SK-N-SH treated with all-trans-retinoic acid at 6 μM for 48 hours (cell line): ENCODE measurements around the gene FIBP.

Experiments used
- ATAC-seq: fragments of 200-7000 bp; cut with Tn5 transposase; 3 replicates; pipeline ENCODE4 v1.9.1; 2020; ENCODE audit warnings: mild to moderate bottlenecking, moderate library complexity
- ARNTL ChIP-seq: fragments of 450-650 bp; formaldehyde crosslinking; IDR thresholded peaks from 2 replicates; pipeline ENCODE4 v1.5.0; 2020; ENCODE audit warnings: low read depth, mild to moderate bottlenecking, moderate library complexity, borderline replicate concordance
- BACH2 ChIP-seq: fragments of 250-450 bp; sonication (Bioruptor Pico); IDR thresholded peaks from 2 replicates; pipeline ENCODE4 v1.9.0; 2021; ENCODE audit warnings: mild to moderate bottlenecking, borderline replicate concordance
- CSDC2 ChIP-seq: fragments of 250-450 bp; sonication (Bioruptor Pico); IDR thresholded peaks from 2 replicates; pipeline ENCODE4 v1.5.0; 2020; ENCODE audit warnings: mild to moderate bottlenecking, moderate library complexity
- ESRRG ChIP-seq: fragments of 250-450 bp; sonication (Bioruptor Pico); IDR thresholded peaks from 2 replicates; pipeline ENCODE4 v1.6.1; 2021; ENCODE audit warnings: mild to moderate bottlenecking
- GLIS3 ChIP-seq: fragments of 250-450 bp; sonication (Bioruptor Pico); IDR thresholded peaks from 2 replicates; pipeline ENCODE4 v1.5.0; 2020; ENCODE audit warnings: mild to moderate bottlenecking, moderate library complexity
- ISL1 ChIP-seq: fragments of 250-450 bp; sonication (Bioruptor Pico); IDR thresholded peaks from 2 replicates; pipeline ENCODE4 v2.1.2; 2022; ENCODE audit warnings: mild to moderate bottlenecking, moderate library complexity
- OSR1 ChIP-seq: fragments of 250-450 bp; sonication (Bioruptor Pico); IDR thresholded peaks from 2 replicates; pipeline ENCODE4 v1.8.0; 2022; ENCODE audit warnings: moderate library complexity, mild to moderate bottlenecking, inconsistent platforms
- PATZ1 ChIP-seq: fragments of 250-450 bp; sonication (Bioruptor Pico); IDR thresholded peaks from 2 replicates; pipeline ENCODE4 v1.8.0; 2020; ENCODE audit warnings: mild to moderate bottlenecking, moderate library complexity, borderline replicate concordance
- POU6F1 ChIP-seq: fragments of 250-450 bp; sonication (Bioruptor Pico); IDR thresholded peaks from 2 replicates; pipeline ENCODE4 v1.8.0; 2021; ENCODE audit warnings: low read depth, mild to moderate bottlenecking, moderate library complexity, borderline replicate concordance
- PPARA ChIP-seq: fragments of 250-450 bp; sonication (Bioruptor Pico); IDR thresholded peaks from 2 replicates; pipeline ENCODE4 v1.5.0; 2020; ENCODE audit warnings: mild to moderate bottlenecking, borderline replicate concordance
- SNAI2 ChIP-seq: fragments of 250-450 bp; sonication (Bioruptor Pico); IDR thresholded peaks from 2 replicates; pipeline ENCODE4 v1.5.0; 2020; ENCODE audit warnings: mild to moderate bottlenecking, moderate library complexity
- TCF4 ChIP-seq: fragments of 250-450 bp; sonication (Bioruptor Pico); IDR thresholded peaks from 2 replicates; pipeline ENCODE4 v1.8.0; 2021; ENCODE audit warnings: mild to moderate bottlenecking, moderate library complexity, borderline replicate concordance
- TOX ChIP-seq: fragments of 250-450 bp; sonication (Bioruptor Pico); IDR thresholded peaks from 2 replicates; pipeline ENCODE4 v1.8.0; 2021; ENCODE audit warnings: mild to moderate bottlenecking, moderate library complexity, borderline replicate concordance
- ZC3H10 ChIP-seq: fragments of 250-450 bp; sonication (Bioruptor Pico); IDR thresholded peaks from 2 replicates; pipeline ENCODE4 v1.5.1; 2021; ENCODE audit warnings: mild to moderate bottlenecking, moderate library complexity
- ZFP3 ChIP-seq: fragments of 250-450 bp; sonication (Bioruptor Pico); IDR thresholded peaks from 2 replicates; pipeline ENCODE4 v1.5.0; 2020; ENCODE audit warnings: mild to moderate bottlenecking, moderate library complexity
- ZFP30 ChIP-seq: fragments of 450-650 bp; formaldehyde crosslinking; IDR thresholded peaks from 2 replicates; pipeline ENCODE4 v1.5.0; 2022; ENCODE audit warnings: mild to moderate bottlenecking, moderate library complexity
- ZNF565 ChIP-seq: fragments of 450-650 bp; formaldehyde crosslinking; conservative IDR thresholded peaks from 2 replicates; pipeline ENCODE4 v1.5.0; 2020; ENCODE audit warnings: low read depth, mild to moderate bottlenecking, moderate library complexity
- ZNF70 ChIP-seq: fragments of 450-650 bp; formaldehyde crosslinking; IDR thresholded peaks from 2 replicates; pipeline ENCODE4 v1.5.0; 2020; ENCODE audit warnings: mild to moderate bottlenecking, moderate library complexity
- ZNF8 ChIP-seq: fragments of 450-650 bp; formaldehyde crosslinking; IDR thresholded peaks from 2 replicates; pipeline ENCODE4 v1.5.0; 2020; ENCODE audit warnings: mild to moderate bottlenecking, moderate library complexity
- TF ChIP-seq, protein P1 (sequence below): fragments of 250-450 bp; sonication (Bioruptor Pico); IDR thresholded peaks from 2 replicates; pipeline ENCODE4 v1.5.1; 2020; ENCODE audit warnings: low read depth, mild to moderate bottlenecking, moderate library complexity
- TF ChIP-seq, protein P2 (sequence below): fragments of 250-450 bp; sonication (Bioruptor Pico); IDR thresholded peaks from 2 replicates; pipeline ENCODE4 v1.5.1; 2021; ENCODE audit warnings: mild to moderate bottlenecking, moderate library complexity

FIBP gene

DNA sequence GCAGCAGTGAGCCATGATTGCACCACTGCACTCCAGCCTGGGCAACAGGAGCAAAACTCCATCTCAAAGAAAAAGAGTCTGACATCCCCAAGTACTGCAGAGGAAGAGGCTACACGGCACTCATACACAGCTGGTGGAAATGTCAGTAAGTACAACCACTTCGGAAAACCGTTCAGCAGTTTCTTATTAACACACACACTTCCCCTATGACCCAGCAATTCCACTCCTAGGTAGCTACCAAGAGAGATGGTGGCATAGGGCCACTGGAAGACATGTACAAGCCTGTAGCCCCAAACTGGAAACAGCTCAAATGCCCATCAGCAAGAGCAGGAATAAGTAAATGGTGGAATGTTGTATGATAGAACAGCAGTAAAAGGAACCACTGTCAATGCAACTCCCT is 34.3 kb upstream of the FIBP start:
- no peak for TF ChIP-seq TCF4 (CRISPR knock-in tag)
- TF ChIP-seq PPARA (CRISPR knock-in tag), result no peak
- no peak for TF ChIP-seq SNAI2 (CRISPR knock-in tag)
- no peak for TF ChIP-seq ISL1 (CRISPR knock-in tag)
- no peak for TF ChIP-seq GLIS3 (CRISPR knock-in tag)
- TF ChIP-seq CSDC2 (CRISPR knock-in tag), result no peak
- TF ChIP-seq ZNF8 (CRISPR knock-in tag), result no peak
- TF ChIP-seq ARNTL, result no peak
- no peak for TF ChIP-seq OSR1 (CRISPR knock-in tag)
- TF ChIP-seq, protein P1, sequence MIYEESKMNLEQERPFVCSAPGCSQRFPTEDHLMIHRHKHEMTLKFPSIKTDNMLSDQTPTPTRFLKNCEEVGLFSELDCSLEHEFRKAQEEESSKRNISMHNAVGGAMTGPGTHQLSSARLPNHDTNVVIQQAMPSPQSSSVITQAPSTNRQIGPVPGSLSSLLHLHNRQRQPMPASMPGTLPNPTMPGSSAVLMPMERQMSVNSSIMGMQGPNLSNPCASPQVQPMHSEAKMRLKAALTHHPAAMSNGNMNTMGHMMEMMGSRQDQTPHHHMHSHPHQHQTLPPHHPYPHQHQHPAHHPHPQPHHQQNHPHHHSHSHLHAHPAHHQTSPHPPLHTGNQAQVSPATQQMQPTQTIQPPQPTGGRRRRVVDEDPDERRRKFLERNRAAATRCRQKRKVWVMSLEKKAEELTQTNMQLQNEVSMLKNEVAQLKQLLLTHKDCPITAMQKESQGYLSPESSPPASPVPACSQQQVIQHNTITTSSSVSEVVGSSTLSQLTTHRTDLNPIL (CRISPR knock-in tag), result no peak
- no peak for TF ChIP-seq POU6F1
- TF ChIP-seq BACH2, result no peak
- TF ChIP-seq ESRRG (CRISPR knock-in tag), result no peak
- no peak for TF ChIP-seq ZFP3 (CRISPR knock-in tag)
- TF ChIP-seq, protein P2, sequence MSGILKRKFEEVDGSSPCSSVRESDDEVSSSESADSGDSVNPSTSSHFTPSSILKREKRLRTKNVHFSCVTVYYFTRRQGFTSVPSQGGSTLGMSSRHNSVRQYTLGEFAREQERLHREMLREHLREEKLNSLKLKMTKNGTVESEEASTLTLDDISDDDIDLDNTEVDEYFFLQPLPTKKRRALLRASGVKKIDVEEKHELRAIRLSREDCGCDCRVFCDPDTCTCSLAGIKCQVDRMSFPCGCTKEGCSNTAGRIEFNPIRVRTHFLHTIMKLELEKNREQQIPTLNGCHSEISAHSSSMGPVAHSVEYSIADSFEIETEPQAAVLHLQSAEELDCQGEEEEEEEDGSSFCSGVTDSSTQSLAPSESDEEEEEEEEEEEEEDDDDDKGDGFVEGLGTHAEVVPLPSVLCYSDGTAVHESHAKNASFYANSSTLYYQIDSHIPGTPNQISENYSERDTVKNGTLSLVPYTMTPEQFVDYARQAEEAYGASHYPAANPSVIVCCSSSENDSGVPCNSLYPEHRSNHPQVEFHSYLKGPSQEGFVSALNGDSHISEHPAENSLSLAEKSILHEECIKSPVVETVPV (CRISPR knock-in tag), result no peak
- TF ChIP-seq ZFP30 (CRISPR knock-in tag), result no peak
- TF ChIP-seq TOX (CRISPR knock-in tag), result no peak
- TF ChIP-seq PATZ1 (CRISPR knock-in tag), result no peak
- TF ChIP-seq ZC3H10 (CRISPR knock-in tag), result no peak
- TF ChIP-seq, all 23 proteins: peak for 0
- ATAC-seq, result no peak

DNA sequence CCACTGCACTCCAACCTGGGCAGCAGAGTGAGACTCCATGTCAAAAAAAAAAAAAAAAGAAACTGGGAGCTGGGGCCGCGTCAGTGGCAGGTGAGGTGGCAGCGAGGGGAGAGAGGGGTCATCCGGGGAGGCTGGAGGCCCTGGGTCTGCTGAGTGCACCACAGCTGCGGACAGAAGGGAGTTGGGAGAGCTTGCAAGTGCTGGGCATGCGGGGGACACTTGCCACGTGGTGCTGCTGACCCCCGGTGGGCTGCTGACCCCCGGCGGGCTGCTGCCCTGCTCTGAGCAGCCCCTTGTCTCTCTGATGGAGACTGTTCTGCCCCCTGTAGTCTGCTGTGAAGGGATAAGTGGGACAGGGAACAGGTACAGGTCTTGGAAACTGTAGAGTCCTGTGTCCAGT is 33.6 kb upstream of the FIBP start:
- ATAC-seq, result no peak
- TF ChIP-seq OSR1 (CRISPR knock-in tag) (no peak), TCF4 (CRISPR knock-in tag) (no peak), SNAI2 (CRISPR knock-in tag) (no peak), TOX (CRISPR knock-in tag) (no peak), BACH2 (no peak), ZNF8 (CRISPR knock-in tag) (no peak), GLIS3 (CRISPR knock-in tag) (no peak), ARNTL (no peak), ESRRG (CRISPR knock-in tag) (no peak), ZNF565 (CRISPR knock-in tag) (no peak)
- TF ChIP-seq, protein P2 (CRISPR knock-in tag), result no peak
- TF ChIP-seq, protein P1 (CRISPR knock-in tag), result no peak
- TF ChIP-seq, all 23 proteins: peak for 0

DNA sequence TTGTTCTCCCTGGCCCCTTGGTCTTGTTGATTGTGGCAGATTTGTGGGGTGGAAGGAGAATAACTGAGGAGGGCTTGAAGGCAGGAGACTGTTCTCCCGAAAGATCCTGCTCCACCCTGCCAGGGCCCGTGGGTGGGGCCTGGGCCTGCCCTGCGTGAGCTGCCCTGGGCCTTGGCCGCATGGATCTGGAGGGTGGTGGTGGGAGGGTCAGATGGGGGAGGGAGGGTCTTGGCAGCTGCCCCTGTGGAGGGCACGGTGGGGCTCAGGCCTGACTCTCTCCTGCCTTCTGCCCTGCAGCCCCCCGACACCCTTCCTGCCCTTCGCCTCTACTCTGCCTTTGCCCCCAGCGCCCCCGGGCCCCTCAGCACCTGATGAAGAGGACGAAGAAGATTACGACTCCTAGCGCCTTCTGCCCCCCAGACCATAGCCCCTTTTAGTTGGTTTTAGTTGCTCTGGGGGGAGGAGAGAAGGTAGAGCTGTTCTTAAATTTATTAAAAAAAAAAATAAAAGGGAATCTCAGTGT is 32.8 kb upstream of the FIBP start:
- ATAC-seq, result no peak
- no peak for TF ChIP-seq POU6F1
- no peak for TF ChIP-seq ZNF70
- TF ChIP-seq SNAI2 (CRISPR knock-in tag), result no peak
- no peak for TF ChIP-seq ZNF565 (CRISPR knock-in tag)
- no peak for TF ChIP-seq GLIS3 (CRISPR knock-in tag)
- no peak for TF ChIP-seq ZFP30 (CRISPR knock-in tag)
- TF ChIP-seq PPARA (CRISPR knock-in tag), result no peak
- TF ChIP-seq TCF4 (CRISPR knock-in tag), result no peak
- no peak for TF ChIP-seq TOX (CRISPR knock-in tag)
- TF ChIP-seq CSDC2 (CRISPR knock-in tag), result no peak
- no peak for TF ChIP-seq ZC3H10 (CRISPR knock-in tag)
- TF ChIP-seq ISL1 (CRISPR knock-in tag), result no peak
- TF ChIP-seq, protein P1 (CRISPR knock-in tag), result no peak
